Nephron progenitor cell (in vitro differentiated cells): ENCODE data around the gene USP36.

Experiments used
- DNase-seq: peaks from one replicate; pipeline ENCODE4 v3.0.0; 2021
- H3K27ac Mint-ChIP-seq: 2 replicates; pipeline ENCODE4 v1.8.0; 2021; ENCODE audit warnings: mild to moderate bottlenecking, moderate library complexity, mixed read lengths
- H3K27me3 Mint-ChIP-seq: 2 replicates; pipeline ENCODE4 v1.8.0; 2021; ENCODE audit warnings: mild to moderate bottlenecking, low read depth, mixed read lengths; ENCODE audit not compliant: poor library complexity
- H3K36me3 Mint-ChIP-seq: 2 replicates; pipeline ENCODE4 v1.8.0; 2021; ENCODE audit warnings: low read depth, mixed read lengths
- H3K4me1 Mint-ChIP-seq: 2 replicates; pipeline ENCODE4 v1.8.0; 2021; ENCODE audit warnings: mixed read lengths
- H3K4me3 Mint-ChIP-seq: 2 replicates; pipeline ENCODE4 v1.8.0; 2021; ENCODE audit warnings: mild to moderate bottlenecking, moderate library complexity, mixed read lengths
- H3K9me3 Mint-ChIP-seq: 2 replicates; pipeline ENCODE4 v1.8.0; 2021; ENCODE audit warnings: mild to moderate bottlenecking, moderate library complexity, mixed read lengths
- CTCF ChIP-seq: fragments of 200-600 bp; sonication (generic); IDR thresholded peaks from 2 replicates; pipeline ENCODE4 v1.5.0; 2021; ENCODE audit warnings: antibody characterized with exemption

Gene USP36

GRCh38 chr17:78748730-78749317, 91.8 kb downstream of the USP36 start:
- Mint-ChIP-seq H3K27me3 (peaks cover 6% of the 10 kb centered on the region), H3K9me3 (no peaks in the 10 kb centered on the region), H3K27ac (no peak overlapping the region), H3K4me1 (peaks cover 35% of the 10 kb centered on the region), H3K4me3 (no peak overlapping the region), H3K36me3 (peaks cover 6% of the 10 kb centered on the region)
- no peak for TF ChIP-seq CTCF
- DNase-seq, result no peak

DNA sequence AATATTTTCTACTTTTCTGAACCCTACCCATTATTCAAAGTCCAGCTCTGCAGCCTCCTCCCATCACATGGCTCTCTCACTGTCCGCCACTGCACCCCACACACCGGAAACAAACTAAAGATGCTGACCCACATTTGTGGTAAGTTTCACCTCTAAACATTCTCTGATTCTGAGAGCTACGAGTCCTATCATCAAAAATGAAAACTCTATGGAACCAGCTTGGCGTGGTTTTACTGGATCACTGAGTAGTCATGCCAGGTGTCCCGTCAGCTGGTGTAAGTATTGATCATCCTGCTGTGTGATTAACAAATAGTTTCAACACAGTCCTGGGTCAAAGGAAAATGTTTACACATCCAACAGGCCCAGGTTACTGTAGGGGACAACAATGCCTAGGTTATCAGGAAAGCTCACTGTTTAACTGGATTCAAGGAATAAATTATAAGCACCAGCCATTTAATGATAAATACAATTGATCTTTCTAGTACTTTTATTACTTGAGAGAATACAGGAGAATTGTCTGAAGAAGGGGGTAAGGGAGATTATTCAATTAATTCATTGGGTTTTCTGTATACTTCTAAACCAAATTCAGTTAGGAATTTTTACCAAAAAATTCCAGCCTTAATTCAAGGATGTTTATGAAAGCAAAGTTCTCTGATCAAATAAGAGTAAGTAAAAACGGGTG, 92.4 kb downstream of the USP36 start:
- peaks cover 35% of the 10 kb centered on the region for H3K4me1 Mint-ChIP-seq
- peaks cover 6% of the 10 kb centered on the region for H3K36me3 Mint-ChIP-seq
- H3K9me3 Mint-ChIP-seq, result no peaks in the 10 kb centered on the region
- no peak overlapping the region for H3K4me3 Mint-ChIP-seq
- H3K27me3 Mint-ChIP-seq, result peaks cover 6% of the 10 kb centered on the region
- DNase-seq, result no peak
- peak overlapping the region; percentile 31 for H3K27ac Mint-ChIP-seq
- TF ChIP-seq CTCF, result no peak

DNA sequence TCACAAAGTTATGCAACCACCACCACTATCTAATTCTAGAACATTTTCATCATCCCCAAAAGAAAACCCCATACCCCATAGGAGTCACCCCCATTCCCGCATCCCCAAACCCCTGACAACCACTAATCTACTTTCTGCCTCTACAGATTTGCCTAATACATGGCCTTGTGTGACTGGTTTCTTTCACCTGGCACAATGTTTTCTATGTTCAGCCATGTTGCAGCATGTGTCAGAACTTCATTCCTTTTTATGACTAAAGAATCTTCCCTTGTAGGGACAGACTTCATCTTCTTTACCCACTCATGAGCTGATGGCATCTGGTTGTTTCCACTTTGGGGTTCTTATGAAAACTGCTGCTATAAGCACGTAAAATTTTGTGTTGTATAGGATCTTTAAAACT, 93.1 kb downstream of the USP36 start:
- no peak for DNase-seq
- TF ChIP-seq CTCF, result no peak
- Mint-ChIP-seq H3K27me3 (peaks cover 6% of the 10 kb centered on the region), H3K9me3 (no peaks in the 10 kb centered on the region), H3K4me1 (peaks cover 35% of the 10 kb centered on the region), H3K4me3 (no peak overlapping the region), H3K36me3 (peaks cover 6% of the 10 kb centered on the region), H3K27ac (no peak overlapping the region)

DNA sequence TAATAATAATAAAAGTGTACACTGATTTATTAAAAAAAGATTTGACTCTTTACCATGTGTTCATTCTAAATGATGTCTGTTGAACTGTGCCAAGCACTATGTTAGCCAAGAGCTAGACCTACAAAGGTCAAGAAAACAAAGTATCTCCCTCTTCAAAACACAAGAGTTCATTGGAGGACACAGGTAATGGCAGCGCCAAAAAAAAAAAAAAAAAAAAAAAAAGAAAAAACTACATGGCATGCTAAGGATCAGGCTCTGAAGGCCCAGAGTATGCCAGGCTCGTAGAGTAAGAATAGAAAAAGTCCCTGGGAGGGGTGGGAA, 93.7 kb downstream of the USP36 start:
- H3K27me3 Mint-ChIP-seq, result peaks cover 6% of the 10 kb centered on the region
- no peak for TF ChIP-seq CTCF
- peaks cover 6% of the 10 kb centered on the region for H3K36me3 Mint-ChIP-seq
- H3K9me3 Mint-ChIP-seq, result no peaks in the 10 kb centered on the region
- no peak for DNase-seq
- H3K4me1 Mint-ChIP-seq, result peaks cover 38% of the 10 kb centered on the region
- no peak overlapping the region for H3K4me3 Mint-ChIP-seq
- no peak overlapping the region for H3K27ac Mint-ChIP-seq

GRCh38 chr17:78746263-78746948, 94.2 kb downstream of the USP36 start:
- DNase-seq, result no peak
- no peak for TF ChIP-seq CTCF
- no peaks in the 10 kb centered on the region for H3K9me3 Mint-ChIP-seq
- peaks cover 6% of the 10 kb centered on the region for H3K27me3 Mint-ChIP-seq
- peak overlapping the region; percentile 66 for H3K27ac Mint-ChIP-seq
- peaks cover 43% of the 10 kb centered on the region for H3K4me1 Mint-ChIP-seq
- H3K4me3 Mint-ChIP-seq, result no peak overlapping the region
- H3K36me3 Mint-ChIP-seq, result peaks cover 6% of the 10 kb centered on the region
